ENCODE results near the gene RNASE9.

DNA sequence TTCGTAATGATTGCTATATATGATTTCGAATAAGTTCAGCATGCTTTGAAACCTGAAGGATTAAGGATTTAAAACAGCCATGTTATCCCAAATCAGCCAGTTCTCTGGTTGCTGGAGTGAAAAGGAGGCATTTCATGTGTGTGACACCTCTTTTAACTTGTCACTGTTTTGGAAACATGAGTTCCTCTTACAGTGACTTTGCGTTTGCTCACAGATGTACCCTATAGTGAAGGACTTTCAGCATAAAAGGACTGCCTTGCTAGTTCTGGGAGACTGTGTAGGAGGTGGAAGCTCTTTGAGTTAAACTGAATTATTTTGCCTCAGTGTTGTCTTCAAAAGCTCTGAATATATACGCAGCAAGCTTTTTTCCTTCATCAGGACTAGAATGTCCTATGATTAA lies 19.4 kb upstream of the RNASE9 start:
- TF ChIP-seq RAD21 (IDR thresholded peaks at IDR 0.05; ENCODE audit: low read depth) (no peak), ZBTB7A (IDR thresholded peaks at IDR 0.05; ENCODE audit: low read depth) (no peak), TEAD4 (IDR thresholded peaks at IDR 0.05) (no peak), EGR1 (IDR thresholded peaks at IDR 0.05) (no peak)
- TF ChIP-seq, protein P1, sequence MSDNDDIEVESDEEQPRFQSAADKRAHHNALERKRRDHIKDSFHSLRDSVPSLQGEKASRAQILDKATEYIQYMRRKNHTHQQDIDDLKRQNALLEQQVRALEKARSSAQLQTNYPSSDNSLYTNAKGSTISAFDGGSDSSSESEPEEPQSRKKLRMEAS (IDR thresholded peaks at IDR 0.05) = no peak
